Mammary epithelial cell (primary cell): ENCODE data around the gene UBE3B.

Experiments
- EZH2 ChIP-seq: IDR thresholded peaks from 2 replicates; pipeline ENCODE4 v1.6.1; 2012; ENCODE audit warnings: low read length, inconsistent platforms, borderline replicate concordance
- TF ChIP-seq, protein P1 (sequence below), 2 donors: IDR thresholded peaks in 1 of 2; conservative IDR thresholded peaks in 1 of 2; 2 replicates each; pipeline ENCODE4 v1.5.1; 2011 to 2012; ENCODE audit warnings: inconsistent platforms in 2 of 2, low read length in 2 of 2, mild to moderate bottlenecking in 2 of 2, control low read depth in 1 of 2, low read depth in 1 of 2; ENCODE audit not compliant: insufficient read depth in 1 of 2; ENCODE audit errors: extremely low read depth in 1 of 2

DNA sequence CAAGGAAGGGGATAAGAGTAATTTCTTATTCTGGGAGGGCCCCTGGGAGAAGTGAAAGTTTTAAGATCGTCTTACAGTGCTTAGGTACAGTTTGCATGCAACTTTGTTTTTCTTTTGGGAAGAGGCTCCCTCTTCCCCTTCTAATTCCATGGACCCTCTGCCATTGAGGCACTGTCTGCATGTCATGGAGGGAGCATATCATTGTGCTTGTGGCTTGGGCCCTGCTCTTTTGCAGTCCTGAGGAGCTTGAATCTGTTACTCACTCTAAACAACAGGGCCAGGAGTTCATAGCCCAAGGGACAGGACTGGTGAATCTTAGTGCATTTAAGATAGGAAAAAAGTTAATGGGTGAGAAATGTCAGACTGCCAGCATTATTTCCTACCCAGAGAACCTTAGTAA lies 2.3 kb downstream of the UBE3B start:
- TF ChIP-seq, protein P1, sequence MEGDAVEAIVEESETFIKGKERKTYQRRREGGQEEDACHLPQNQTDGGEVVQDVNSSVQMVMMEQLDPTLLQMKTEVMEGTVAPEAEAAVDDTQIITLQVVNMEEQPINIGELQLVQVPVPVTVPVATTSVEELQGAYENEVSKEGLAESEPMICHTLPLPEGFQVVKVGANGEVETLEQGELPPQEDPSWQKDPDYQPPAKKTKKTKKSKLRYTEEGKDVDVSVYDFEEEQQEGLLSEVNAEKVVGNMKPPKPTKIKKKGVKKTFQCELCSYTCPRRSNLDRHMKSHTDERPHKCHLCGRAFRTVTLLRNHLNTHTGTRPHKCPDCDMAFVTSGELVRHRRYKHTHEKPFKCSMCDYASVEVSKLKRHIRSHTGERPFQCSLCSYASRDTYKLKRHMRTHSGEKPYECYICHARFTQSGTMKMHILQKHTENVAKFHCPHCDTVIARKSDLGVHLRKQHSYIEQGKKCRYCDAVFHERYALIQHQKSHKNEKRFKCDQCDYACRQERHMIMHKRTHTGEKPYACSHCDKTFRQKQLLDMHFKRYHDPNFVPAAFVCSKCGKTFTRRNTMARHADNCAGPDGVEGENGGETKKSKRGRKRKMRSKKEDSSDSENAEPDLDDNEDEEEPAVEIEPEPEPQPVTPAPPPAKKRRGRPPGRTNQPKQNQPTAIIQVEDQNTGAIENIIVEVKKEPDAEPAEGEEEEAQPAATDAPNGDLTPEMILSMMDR (conservative IDR thresholded peaks at IDR 0.05 in 1 of 2, IDR thresholded peaks at IDR 0.05 in 1 of 2; ENCODE audit: extremely low read depth in 1 of 2, insufficient read depth in 1 of 2, low read depth in 1 of 2, low read length in 2 of 2) = no peak
- TF ChIP-seq EZH2 = no peak
